NB4 (cell line): ENCODE data around the gene LRRK1.

Experiments used
- MYC ChIP-seq: IDR thresholded peaks from 2 replicates; pipeline ENCODE4 v1.6.1; 2011; ENCODE audit warnings: low read depth, low read length
- POLR2A ChIP-seq: IDR thresholded peaks from 2 replicates; pipeline ENCODE4 v1.6.1; 2011; ENCODE audit warnings: mild to moderate bottlenecking; ENCODE audit not compliant: insufficient read length; ENCODE audit errors: extremely low read depth
- TF ChIP-seq, protein P1 (sequence below): IDR thresholded peaks from one replicate; pipeline ENCODE4 v1.5.1; 2012; ENCODE audit warnings: low read depth, low read length
- TF ChIP-seq, protein P2 (sequence below): IDR thresholded peaks from 2 replicates; pipeline ENCODE4 v1.6.1; 2011; ENCODE audit warnings: low read depth, low read length

DNA sequence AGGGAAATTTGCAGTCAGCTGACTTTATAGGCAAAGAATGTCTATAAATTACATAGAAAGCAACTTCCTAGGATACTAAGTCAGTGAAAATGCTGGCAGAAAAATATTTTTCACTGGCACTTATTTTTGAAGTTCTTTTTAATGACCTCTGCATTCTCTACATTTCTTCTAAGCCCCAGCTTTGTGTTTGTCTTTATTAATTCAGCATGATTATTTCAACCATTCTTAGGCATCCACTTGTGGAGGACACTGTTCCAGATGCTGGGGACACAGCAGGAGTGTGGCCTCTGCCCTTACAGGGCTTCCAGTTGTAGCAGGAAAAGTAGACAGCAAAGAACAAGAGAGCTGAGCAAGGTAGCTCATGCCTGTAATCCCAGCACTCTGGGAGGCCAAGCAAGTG is 15.0 kb downstream of the LRRK1 start:
- TF ChIP-seq, protein P1, sequence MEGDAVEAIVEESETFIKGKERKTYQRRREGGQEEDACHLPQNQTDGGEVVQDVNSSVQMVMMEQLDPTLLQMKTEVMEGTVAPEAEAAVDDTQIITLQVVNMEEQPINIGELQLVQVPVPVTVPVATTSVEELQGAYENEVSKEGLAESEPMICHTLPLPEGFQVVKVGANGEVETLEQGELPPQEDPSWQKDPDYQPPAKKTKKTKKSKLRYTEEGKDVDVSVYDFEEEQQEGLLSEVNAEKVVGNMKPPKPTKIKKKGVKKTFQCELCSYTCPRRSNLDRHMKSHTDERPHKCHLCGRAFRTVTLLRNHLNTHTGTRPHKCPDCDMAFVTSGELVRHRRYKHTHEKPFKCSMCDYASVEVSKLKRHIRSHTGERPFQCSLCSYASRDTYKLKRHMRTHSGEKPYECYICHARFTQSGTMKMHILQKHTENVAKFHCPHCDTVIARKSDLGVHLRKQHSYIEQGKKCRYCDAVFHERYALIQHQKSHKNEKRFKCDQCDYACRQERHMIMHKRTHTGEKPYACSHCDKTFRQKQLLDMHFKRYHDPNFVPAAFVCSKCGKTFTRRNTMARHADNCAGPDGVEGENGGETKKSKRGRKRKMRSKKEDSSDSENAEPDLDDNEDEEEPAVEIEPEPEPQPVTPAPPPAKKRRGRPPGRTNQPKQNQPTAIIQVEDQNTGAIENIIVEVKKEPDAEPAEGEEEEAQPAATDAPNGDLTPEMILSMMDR = no peak
- TF ChIP-seq POLR2A = no peak
- no peak for TF ChIP-seq MYC
- TF ChIP-seq, protein P2, sequence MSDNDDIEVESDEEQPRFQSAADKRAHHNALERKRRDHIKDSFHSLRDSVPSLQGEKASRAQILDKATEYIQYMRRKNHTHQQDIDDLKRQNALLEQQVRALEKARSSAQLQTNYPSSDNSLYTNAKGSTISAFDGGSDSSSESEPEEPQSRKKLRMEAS = no peak
